Mesothelial cell of epicardium (in vitro differentiated cells): ENCODE results near the gene MED12L. TPM values are rescaled to one million over a fixed set of nuclear protein-coding genes. Genes with fewer than 3 reads are reported as not detected.

ENCODE experiments used
- DNase-seq, 2 experiments: peaks; one replicate each; pipeline ENCODE4 v3.0.0; 2021; ENCODE audit warnings: low spot score in 2 of 2; ENCODE audit not compliant: unreplicated experiment in 2 of 2
- H3K27ac Mint-ChIP-seq: 2 replicates; pipeline ENCODE4 v1.8.0; 2021; ENCODE audit warnings: mixed read lengths
- H3K27me3 Mint-ChIP-seq: 2 replicates; pipeline ENCODE4 v1.8.0; 2021; ENCODE audit warnings: low read depth, mixed read lengths
- H3K36me3 Mint-ChIP-seq: 2 replicates; pipeline ENCODE4 v1.8.0; 2021; ENCODE audit warnings: mixed read lengths
- H3K4me1 Mint-ChIP-seq: 2 replicates; pipeline ENCODE4 v1.8.0; 2021; ENCODE audit warnings: mixed read lengths
- H3K4me3 Mint-ChIP-seq: 2 replicates; pipeline ENCODE4 v1.8.0; 2021; ENCODE audit warnings: mild to moderate bottlenecking, moderate library complexity, mixed read lengths
- H3K9me3 Mint-ChIP-seq: 2 replicates; pipeline ENCODE4 v1.8.0; 2021; ENCODE audit warnings: mixed read lengths
- total RNA-seq: library from RNA; stranded (reverse); gene quantifications from 3 replicates; pipeline ENCODE4 v1.2.1, GENCODE V29; 2021
- TF ChIP-seq, protein P1 (sequence below): fragments of 200-600 bp; sonication (generic); IDR thresholded peaks from one replicate; pipeline ENCODE4 v1.5.0; 2021; ENCODE audit warnings: antibody characterized with exemption; ENCODE audit not compliant: unreplicated experiment

Gene MED12L
- total RNA-seq, 1 donor from 2014 or later, result 13.8 TPM

- H3K27ac Mint-ChIP-seq, result no peak overlapping the region
- DNase-seq, result no peak
- H3K9me3 Mint-ChIP-seq, result no peaks in the 10 kb centered on the region
- H3K36me3 Mint-ChIP-seq, result peaks cover 3% of the 10 kb centered on the region
- TF ChIP-seq, protein P1, sequence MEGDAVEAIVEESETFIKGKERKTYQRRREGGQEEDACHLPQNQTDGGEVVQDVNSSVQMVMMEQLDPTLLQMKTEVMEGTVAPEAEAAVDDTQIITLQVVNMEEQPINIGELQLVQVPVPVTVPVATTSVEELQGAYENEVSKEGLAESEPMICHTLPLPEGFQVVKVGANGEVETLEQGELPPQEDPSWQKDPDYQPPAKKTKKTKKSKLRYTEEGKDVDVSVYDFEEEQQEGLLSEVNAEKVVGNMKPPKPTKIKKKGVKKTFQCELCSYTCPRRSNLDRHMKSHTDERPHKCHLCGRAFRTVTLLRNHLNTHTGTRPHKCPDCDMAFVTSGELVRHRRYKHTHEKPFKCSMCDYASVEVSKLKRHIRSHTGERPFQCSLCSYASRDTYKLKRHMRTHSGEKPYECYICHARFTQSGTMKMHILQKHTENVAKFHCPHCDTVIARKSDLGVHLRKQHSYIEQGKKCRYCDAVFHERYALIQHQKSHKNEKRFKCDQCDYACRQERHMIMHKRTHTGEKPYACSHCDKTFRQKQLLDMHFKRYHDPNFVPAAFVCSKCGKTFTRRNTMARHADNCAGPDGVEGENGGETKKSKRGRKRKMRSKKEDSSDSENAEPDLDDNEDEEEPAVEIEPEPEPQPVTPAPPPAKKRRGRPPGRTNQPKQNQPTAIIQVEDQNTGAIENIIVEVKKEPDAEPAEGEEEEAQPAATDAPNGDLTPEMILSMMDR, result no peak
- no peaks in the 10 kb centered on the region for H3K27me3 Mint-ChIP-seq
- H3K4me1 Mint-ChIP-seq, result peaks cover 8% of the 10 kb centered on the region
- no peak overlapping the region for H3K4me3 Mint-ChIP-seq
Measured at GRCh38 chr3:151093905-151094304, 8.4 kb downstream of the MED12L start.

GRCh38 chr3:151096716-151097115 lies 11.3 kb downstream of the MED12L start:
- Mint-ChIP-seq H3K9me3 (no peaks in the 10 kb centered on the region), H3K27me3 (no peaks in the 10 kb centered on the region), H3K4me3 (no peak overlapping the region), H3K36me3 (peaks cover 3% of the 10 kb centered on the region), H3K27ac (no peak overlapping the region), H3K4me1 (peaks cover 20% of the 10 kb centered on the region)
- TF ChIP-seq, protein P1, result no peak
- no peak for DNase-seq

GRCh38 chr3:151100076-151100475 lies 14.6 kb downstream of the MED12L start:
- no peaks in the 10 kb centered on the region for H3K9me3 Mint-ChIP-seq
- TF ChIP-seq, protein P1, result no peak
- H3K27me3 Mint-ChIP-seq, result no peaks in the 10 kb centered on the region
- H3K4me1 Mint-ChIP-seq, result peaks cover 39% of the 10 kb centered on the region
- H3K27ac Mint-ChIP-seq, result no peak overlapping the region
- no peak overlapping the region for H3K4me3 Mint-ChIP-seq
- no peak for DNase-seq
- peaks cover 2% of the 10 kb centered on the region for H3K36me3 Mint-ChIP-seq

DNA sequence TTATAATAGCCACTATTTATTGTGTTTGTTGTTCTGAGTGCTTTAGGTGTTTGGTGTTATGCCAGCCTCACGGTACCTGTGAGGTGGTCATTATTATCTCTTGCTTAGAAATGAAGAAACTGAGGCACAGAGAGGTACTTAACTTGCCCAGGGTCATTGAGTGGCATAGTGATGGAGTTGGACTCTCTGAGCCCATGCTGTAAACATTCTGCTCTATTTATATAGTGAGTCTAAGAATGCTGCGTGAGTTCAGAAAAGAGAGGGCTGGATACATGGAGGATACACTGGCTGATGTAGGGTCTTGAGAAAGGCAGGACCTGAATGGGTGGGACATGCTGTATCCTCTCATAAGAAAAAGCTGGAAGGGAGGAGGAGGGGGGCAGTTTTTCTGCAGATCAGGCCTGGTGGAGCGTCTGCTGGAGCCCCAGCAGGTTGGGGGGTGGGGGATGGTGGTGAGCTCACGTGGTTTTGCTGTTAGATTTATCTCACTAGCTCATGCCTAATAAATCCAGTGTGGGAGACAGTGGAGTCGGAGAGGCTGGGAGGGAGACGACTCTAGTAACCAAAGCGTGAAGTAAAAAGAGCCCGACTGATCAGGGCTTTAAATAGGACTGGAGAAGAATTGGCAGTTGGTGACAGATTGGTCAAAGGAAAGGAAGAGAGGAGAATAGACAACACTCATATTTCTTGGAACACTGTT lies 16.0 kb downstream of the MED12L start:
- Mint-ChIP-seq H3K4me1 (peaks cover 38% of the 10 kb centered on the region), H3K36me3 (peaks cover 2% of the 10 kb centered on the region), H3K4me3 (peak overlapping the region; percentile 5), H3K27ac (peak overlapping the region; percentile 53), H3K9me3 (no peaks in the 10 kb centered on the region), H3K27me3 (no peaks in the 10 kb centered on the region)
- TF ChIP-seq, protein P1, result no peak
- no peak for DNase-seq

- H3K4me3 Mint-ChIP-seq, result no peak overlapping the region
- H3K27me3 Mint-ChIP-seq, result no peaks in the 10 kb centered on the region
- no peaks in the 10 kb centered on the region for H3K36me3 Mint-ChIP-seq
- no peaks in the 10 kb centered on the region for H3K9me3 Mint-ChIP-seq
- no peak for DNase-seq
- peaks cover 38% of the 10 kb centered on the region for H3K4me1 Mint-ChIP-seq
- H3K27ac Mint-ChIP-seq, result no peak overlapping the region
- TF ChIP-seq, protein P1, result no peak
Measured at GRCh38 chr3:151106311-151106710, 20.8 kb downstream of the MED12L start.
